GM18870 (cell line): ENCODE measurements around the gene NELFB.

Source experiments
- ATAC-seq: cut with Tn5 transposase; IDR thresholded peaks from one replicate; pipeline ENCODE4 v1.9.1; 2021; ENCODE audit warnings: moderate library complexity; ENCODE audit not compliant: unreplicated experiment

Gene NELFB

GRCh38 chr9:137254624-137255447 lies at the start of gene NELFB:
Gene NELFB (plus strand): TSS chr9:137255327.
- ATAC-seq, result peak; percentile 45

GRCh38 chr9:137206602-137207001 lies 48.5 kb upstream of the NELFB start:
- no peak for ATAC-seq

GRCh38 chr9:137211532-137211931 lies 43.6 kb upstream of the NELFB start:
- no peak for ATAC-seq

- no peak for ATAC-seq
Measured at GRCh38 chr9:137212520-137212919, 42.6 kb upstream of the NELFB start.

GRCh38 chr9:137213160-137214060 lies 41.7 kb upstream of the NELFB start:
- no peak for ATAC-seq

GRCh38 chr9:137214620-137215019 lies 40.5 kb upstream of the NELFB start:
- no peak for ATAC-seq

- ATAC-seq, result no peak
Measured at GRCh38 chr9:137215196-137215986, 39.7 kb upstream of the NELFB start.

GRCh38 chr9:137216188-137216965 lies 38.8 kb upstream of the NELFB start:
- ATAC-seq, result no peak

- no peak for ATAC-seq
Measured at GRCh38 chr9:137217276-137218211, 37.6 kb upstream of the NELFB start.

GRCh38 chr9:137218212-137218753 lies 36.8 kb upstream of the NELFB start:
- no peak for ATAC-seq

GRCh38 chr9:137218754-137219271 lies 36.3 kb upstream of the NELFB start:
- ATAC-seq, result no peak

- no peak for ATAC-seq
Measured at GRCh38 chr9:137219757-137220316, 35.3 kb upstream of the NELFB start.

- ATAC-seq, result no peak
Measured at GRCh38 chr9:137220317-137221094, 34.6 kb upstream of the NELFB start.

GRCh38 chr9:137221095-137221505 lies 34.0 kb upstream of the NELFB start:
- no peak for ATAC-seq

- ATAC-seq, result no peak
Measured at GRCh38 chr9:137221506-137222111, 33.5 kb upstream of the NELFB start.

- peak; percentile 1 for ATAC-seq
Measured at GRCh38 chr9:137222190-137223077, 32.7 kb upstream of the NELFB start, which contains the start of gene RNF208. Gene RNF208 (minus strand): TSS chr9:137222240. CDS start chr9:137221212, 1,028 bp downstream.
